ENCODE measurements around the gene TIMM8A. TPM values are rescaled to one million over a fixed set of nuclear protein-coding genes. Genes with fewer than 3 reads are reported as not detected.

Gene TIMM8A
- total and polyA plus RNA-seq, 2 experiments from 2014 or later = 23.5 to 41.7 TPM

DNA sequence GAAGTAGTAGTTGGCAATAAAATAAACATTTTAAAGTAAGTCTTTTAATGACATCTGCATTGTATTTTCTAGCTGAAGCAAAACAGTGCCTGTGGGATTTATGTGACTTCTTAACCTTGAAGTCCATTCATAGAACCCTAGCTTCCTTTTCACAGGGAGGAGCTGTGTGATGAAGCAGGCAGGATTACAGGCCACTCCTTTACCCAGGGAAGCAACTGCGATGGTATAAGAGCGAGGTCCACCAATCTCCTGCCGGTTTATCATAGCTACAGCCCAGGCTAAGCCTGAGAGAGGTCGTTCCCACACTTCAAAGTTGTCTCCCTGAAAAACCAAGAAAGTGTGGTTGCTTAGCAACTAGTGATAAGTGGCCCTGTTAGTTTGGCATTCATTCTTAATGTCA is 49.2 kb upstream of the TIMM8A start:
- ATAC-seq (peak; percentile 69), DNase-seq (ENCODE audit: low spot score) (peak; percentile 21)
- H3K4me1 ChIP-seq (ENCODE audit: insufficient read depth) = no peaks in the 10 kb centered on the region
- Mint-ChIP-seq H3K36me3 (ENCODE audit: low read depth) (peaks cover 60% of the 10 kb centered on the region), H3K9me3 (no peaks in the 10 kb centered on the region), H3K4me3 (no peak overlapping the region), H3K27me3 (ENCODE audit: insufficient read depth, low read depth, poor library complexity) (peaks cover 4% of the 10 kb centered on the region), H3K27ac (no peak overlapping the region; the same call in 1 of the 2 replicates), H3K4me1 (no peaks in the 10 kb centered on the region)
- 0 out of 2 replicates have a peak, but pooled peaks cover 9% of the 10 kb centered on the region for H3K79me2 ChIP-seq (replicated peaks; ENCODE audit: insufficient read depth)
- no peaks in the 10 kb centered on the region for H3K9me2 ChIP-seq (ENCODE audit: insufficient read depth)
- TF ChIP-seq ZNF114 (CRISPR knock-in tag; IDR thresholded peaks at IDR 0.05) = no peak
- TF ChIP-seq, protein P1, sequence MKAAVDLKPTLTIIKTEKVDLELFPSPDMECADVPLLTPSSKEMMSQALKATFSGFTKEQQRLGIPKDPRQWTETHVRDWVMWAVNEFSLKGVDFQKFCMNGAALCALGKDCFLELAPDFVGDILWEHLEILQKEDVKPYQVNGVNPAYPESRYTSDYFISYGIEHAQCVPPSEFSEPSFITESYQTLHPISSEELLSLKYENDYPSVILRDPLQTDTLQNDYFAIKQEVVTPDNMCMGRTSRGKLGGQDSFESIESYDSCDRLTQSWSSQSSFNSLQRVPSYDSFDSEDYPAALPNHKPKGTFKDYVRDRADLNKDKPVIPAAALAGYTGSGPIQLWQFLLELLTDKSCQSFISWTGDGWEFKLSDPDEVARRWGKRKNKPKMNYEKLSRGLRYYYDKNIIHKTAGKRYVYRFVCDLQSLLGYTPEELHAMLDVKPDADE (IDR thresholded peaks at IDR 0.05) = no peak
- TF ChIP-seq, protein P2, sequence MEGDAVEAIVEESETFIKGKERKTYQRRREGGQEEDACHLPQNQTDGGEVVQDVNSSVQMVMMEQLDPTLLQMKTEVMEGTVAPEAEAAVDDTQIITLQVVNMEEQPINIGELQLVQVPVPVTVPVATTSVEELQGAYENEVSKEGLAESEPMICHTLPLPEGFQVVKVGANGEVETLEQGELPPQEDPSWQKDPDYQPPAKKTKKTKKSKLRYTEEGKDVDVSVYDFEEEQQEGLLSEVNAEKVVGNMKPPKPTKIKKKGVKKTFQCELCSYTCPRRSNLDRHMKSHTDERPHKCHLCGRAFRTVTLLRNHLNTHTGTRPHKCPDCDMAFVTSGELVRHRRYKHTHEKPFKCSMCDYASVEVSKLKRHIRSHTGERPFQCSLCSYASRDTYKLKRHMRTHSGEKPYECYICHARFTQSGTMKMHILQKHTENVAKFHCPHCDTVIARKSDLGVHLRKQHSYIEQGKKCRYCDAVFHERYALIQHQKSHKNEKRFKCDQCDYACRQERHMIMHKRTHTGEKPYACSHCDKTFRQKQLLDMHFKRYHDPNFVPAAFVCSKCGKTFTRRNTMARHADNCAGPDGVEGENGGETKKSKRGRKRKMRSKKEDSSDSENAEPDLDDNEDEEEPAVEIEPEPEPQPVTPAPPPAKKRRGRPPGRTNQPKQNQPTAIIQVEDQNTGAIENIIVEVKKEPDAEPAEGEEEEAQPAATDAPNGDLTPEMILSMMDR (conservative IDR thresholded peaks at IDR 0.05; ENCODE audit: low read depth in 2 of 2) = no peak
- no peak for TF ChIP-seq EZH2 (IDR thresholded peaks at IDR 0.05; ENCODE audit: low read depth, unreplicated experiment)
- TF ChIP-seq, protein P3, sequence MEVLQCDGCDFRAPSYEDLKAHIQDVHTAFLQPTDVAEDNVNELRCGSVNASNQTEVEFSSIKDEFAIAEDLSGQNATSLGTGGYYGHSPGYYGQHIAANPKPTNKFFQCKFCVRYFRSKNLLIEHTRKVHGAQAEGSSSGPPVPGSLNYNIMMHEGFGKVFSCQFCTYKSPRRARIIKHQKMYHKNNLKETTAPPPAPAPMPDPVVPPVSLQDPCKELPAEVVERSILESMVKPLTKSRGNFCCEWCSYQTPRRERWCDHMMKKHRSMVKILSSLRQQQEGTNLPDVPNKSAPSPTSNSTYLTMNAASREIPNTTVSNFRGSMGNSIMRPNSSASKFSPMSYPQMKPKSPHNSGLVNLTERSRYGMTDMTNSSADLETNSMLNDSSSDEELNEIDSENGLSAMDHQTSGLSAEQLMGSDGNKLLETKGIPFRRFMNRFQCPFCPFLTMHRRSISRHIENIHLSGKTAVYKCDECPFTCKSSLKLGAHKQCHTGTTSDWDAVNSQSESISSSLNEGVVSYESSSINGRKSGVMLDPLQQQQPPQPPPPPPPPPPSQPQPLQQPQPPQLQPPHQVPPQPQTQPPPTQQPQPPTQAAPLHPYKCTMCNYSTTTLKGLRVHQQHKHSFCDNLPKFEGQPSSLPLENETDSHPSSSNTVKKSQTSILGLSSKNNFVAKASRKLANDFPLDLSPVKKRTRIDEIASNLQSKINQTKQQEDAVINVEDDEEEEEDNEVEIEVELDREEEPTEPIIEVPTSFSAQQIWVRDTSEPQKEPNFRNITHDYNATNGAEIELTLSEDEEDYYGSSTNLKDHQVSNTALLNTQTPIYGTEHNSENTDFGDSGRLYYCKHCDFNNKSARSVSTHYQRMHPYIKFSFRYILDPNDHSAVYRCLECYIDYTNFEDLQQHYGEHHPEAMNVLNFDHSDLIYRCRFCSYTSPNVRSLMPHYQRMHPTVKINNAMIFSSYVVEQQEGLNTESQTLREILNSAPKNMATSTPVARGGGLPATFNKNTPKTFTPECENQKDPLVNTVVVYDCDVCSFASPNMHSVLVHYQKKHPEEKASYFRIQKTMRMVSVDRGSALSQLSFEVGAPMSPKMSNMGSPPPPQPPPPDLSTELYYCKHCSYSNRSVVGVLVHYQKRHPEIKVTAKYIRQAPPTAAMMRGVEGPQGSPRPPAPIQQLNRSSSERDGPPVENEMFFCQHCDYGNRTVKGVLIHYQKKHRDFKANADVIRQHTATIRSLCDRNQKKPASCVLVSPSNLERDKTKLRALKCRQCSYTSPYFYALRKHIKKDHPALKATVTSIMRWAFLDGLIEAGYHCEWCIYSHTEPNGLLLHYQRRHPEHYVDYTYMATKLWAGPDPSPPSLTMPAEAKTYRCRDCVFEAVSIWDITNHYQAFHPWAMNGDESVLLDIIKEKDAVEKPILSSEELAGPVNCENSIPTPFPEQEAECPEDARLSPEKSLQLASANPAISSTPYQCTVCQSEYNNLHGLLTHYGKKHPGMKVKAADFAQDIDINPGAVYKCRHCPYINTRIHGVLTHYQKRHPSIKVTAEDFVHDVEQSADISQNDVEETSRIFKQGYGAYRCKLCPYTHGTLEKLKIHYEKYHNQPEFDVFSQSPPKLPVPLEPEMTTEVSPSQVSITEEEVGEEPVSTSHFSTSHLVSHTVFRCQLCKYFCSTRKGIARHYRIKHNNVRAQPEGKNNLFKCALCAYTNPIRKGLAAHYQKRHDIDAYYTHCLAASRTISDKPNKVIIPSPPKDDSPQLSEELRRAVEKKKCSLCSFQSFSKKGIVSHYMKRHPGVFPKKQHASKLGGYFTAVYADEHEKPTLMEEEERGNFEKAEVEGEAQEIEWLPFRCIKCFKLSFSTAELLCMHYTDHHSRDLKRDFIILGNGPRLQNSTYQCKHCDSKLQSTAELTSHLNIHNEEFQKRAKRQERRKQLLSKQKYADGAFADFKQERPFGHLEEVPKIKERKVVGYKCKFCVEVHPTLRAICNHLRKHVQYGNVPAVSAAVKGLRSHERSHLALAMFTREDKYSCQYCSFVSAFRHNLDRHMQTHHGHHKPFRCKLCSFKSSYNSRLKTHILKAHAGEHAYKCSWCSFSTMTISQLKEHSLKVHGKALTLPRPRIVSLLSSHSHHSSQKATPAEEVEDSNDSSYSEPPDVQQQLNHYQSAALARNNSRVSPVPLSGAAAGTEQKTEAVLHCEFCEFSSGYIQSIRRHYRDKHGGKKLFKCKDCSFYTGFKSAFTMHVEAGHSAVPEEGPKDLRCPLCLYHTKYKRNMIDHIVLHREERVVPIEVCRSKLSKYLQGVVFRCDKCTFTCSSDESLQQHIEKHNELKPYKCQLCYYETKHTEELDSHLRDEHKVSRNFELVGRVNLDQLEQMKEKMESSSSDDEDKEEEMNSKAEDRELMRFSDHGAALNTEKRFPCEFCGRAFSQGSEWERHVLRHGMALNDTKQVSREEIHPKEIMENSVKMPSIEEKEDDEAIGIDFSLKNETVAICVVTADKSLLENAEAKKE (CRISPR knock-in tag; IDR thresholded peaks at IDR 0.05) = no peak
- TF ChIP-seq EZH2phosphoT487 (IDR thresholded peaks at IDR 0.05; ENCODE audit: unreplicated experiment) = no peak
- TF ChIP-seq, protein P4, sequence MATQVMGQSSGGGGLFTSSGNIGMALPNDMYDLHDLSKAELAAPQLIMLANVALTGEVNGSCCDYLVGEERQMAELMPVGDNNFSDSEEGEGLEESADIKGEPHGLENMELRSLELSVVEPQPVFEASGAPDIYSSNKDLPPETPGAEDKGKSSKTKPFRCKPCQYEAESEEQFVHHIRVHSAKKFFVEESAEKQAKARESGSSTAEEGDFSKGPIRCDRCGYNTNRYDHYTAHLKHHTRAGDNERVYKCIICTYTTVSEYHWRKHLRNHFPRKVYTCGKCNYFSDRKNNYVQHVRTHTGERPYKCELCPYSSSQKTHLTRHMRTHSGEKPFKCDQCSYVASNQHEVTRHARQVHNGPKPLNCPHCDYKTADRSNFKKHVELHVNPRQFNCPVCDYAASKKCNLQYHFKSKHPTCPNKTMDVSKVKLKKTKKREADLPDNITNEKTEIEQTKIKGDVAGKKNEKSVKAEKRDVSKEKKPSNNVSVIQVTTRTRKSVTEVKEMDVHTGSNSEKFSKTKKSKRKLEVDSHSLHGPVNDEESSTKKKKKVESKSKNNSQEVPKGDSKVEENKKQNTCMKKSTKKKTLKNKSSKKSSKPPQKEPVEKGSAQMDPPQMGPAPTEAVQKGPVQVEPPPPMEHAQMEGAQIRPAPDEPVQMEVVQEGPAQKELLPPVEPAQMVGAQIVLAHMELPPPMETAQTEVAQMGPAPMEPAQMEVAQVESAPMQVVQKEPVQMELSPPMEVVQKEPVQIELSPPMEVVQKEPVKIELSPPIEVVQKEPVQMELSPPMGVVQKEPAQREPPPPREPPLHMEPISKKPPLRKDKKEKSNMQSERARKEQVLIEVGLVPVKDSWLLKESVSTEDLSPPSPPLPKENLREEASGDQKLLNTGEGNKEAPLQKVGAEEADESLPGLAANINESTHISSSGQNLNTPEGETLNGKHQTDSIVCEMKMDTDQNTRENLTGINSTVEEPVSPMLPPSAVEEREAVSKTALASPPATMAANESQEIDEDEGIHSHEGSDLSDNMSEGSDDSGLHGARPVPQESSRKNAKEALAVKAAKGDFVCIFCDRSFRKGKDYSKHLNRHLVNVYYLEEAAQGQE (IDR thresholded peaks at IDR 0.05; ENCODE audit: unreplicated experiment) = no peak
- TF ChIP-seq NANOG (IDR thresholded peaks at IDR 0.05; ENCODE audit: borderline replicate concordance) = no peak
- TF ChIP-seq CREB1 (CRISPR knock-in tag; IDR thresholded peaks at IDR 0.05; ENCODE audit: low read depth) = no peak
- TF ChIP-seq ZNF331 (CRISPR knock-in tag; IDR thresholded peaks at IDR 0.05; ENCODE audit: low read depth) = no peak
- no peak for TF ChIP-seq JUNB (IDR thresholded peaks at IDR 0.05; ENCODE audit: unreplicated experiment)
- TF ChIP-seq STAT1 (IDR thresholded peaks at IDR 0.05; ENCODE audit: unreplicated experiment) = no peak
- no peak for TF ChIP-seq POLR2AphosphoS5 (IDR thresholded peaks at IDR 0.05; ENCODE audit: low read depth)
- H3K4me3 ChIP-seq = no peak overlapping the region
- H3K36me3 ChIP-seq (ENCODE audit: insufficient read depth) = peaks cover 20% of the 10 kb centered on the region; the same call in 1 of the 2 replicates
- no peaks in the 10 kb centered on the region; the same call in 1 of the 2 replicates for H4K20me1 ChIP-seq (replicated peaks; ENCODE audit: insufficient read depth)
- no peaks in the 10 kb centered on the region for H3K27me3 ChIP-seq (ENCODE audit: insufficient read depth)
- peak overlapping the region; percentile 81 for H3K27ac ChIP-seq (ENCODE audit: low read depth)
- H3F3A ChIP-seq (replicated peaks; ENCODE audit: low read depth) = peaks cover 20% of the 10 kb centered on the region
- no peak overlapping the region for H3K4me2 ChIP-seq
- no peak overlapping the region for H2AFZ ChIP-seq

Measured in GM23338 (cell line).